GM12878 (cell line): ENCODE results near the gene VSTM4. TPM values are rescaled to one million over a fixed set of nuclear protein-coding genes. Genes with fewer than 3 reads are reported as not detected.

Experiments
- ATAC-seq: fragments of 200-7000 bp; cut with Tn5 transposase; 3 replicates; pipeline ENCODE4 v1.9.1; 2020; ENCODE audit warnings: mild to moderate bottlenecking, moderate library complexity
- BruUV-seq: library from RNA; stranded (reverse); fragments of 400-500 nt; replicated peaks from 2 replicates; lab custom pipeline; 2021; lab: Mats Ljungman, UMichigan
- CTCF ChIA-PET: fragments of 300-600 bp; sonication (Branson Sonifier 250); formaldehyde crosslinking; extraction: SDS; loops from one replicate; lab custom pipeline; 2021; ENCODE audit warnings: inconsistent platforms; lab: Yijun Ruan, JAX
- POLR2A ChIA-PET: fragments of 350-600 bp; formaldehyde crosslinking; extraction: SDS; loops from one replicate; lab custom pipeline; 2021; ENCODE audit warnings: inconsistent platforms; lab: Charles Lee
- RAD21 ChIA-PET: fragments of 300-600 bp; sonication (Branson Sonifier 250); formaldehyde crosslinking; loops from one replicate; lab custom pipeline; 2023; ENCODE audit warnings: antibody characterized with exemption; ENCODE audit not compliant: unreplicated experiment; lab: Charles Lee
- SMC1A ChIA-PET: fragments of 300-600 bp; sonication (Branson Sonifier 250); formaldehyde crosslinking; loops from one replicate; lab custom pipeline; 2023; ENCODE audit not compliant: unreplicated experiment, uncharacterized antibody; lab: Charles Lee
- DNase-seq: peaks from one replicate; pipeline ENCODE4 v3.0.0-alpha.2; 2011; ENCODE audit warnings: low read depth, low spot score
- FAIRE-seq: peaks from 3 replicates; lab custom pipeline; 2011; peaks lifted over from hg19 to GRCh38; lab: Jason Lieb, UNC
- H2AFZ ChIP-seq: 2 replicates; pipeline ENCODE4 v1.6.0; 2011; ENCODE audit warnings: low read depth, low read length, control low read depth; ENCODE audit not compliant: control insufficient read depth
- H3K27ac ChIP-seq: 2 replicates; pipeline ENCODE4 v1.5.1; 2011; ENCODE audit warnings: control low read depth; ENCODE audit not compliant: control insufficient read depth, insufficient read depth
- H3K27me3 ChIP-seq, 2 experiments: replicated peaks in 1 of 2; 2 replicates each; pipeline versions ENCODE4 v1.6.0 to v1.6.1; 2011; ENCODE audit warnings: low read length in 1 of 2; ENCODE audit not compliant: control insufficient read depth in 2 of 2, insufficient read depth in 2 of 2
- H3K36me3 ChIP-seq, 2 experiments: 2 replicates each; pipeline ENCODE4 v1.5.1; 2011; ENCODE audit warnings: low read length in 1 of 2; ENCODE audit not compliant: control insufficient read depth in 2 of 2, insufficient read depth in 2 of 2
- H3K4me1 ChIP-seq: 2 replicates; pipeline ENCODE4 v1.6.1; 2011; ENCODE audit warnings: mild to moderate bottlenecking, low read length, moderate library complexity, mixed read lengths; ENCODE audit not compliant: control insufficient read depth, insufficient read depth
- H3K4me2 ChIP-seq: 2 replicates; pipeline ENCODE4 v1.6.0; 2011; ENCODE audit warnings: control low read depth; ENCODE audit not compliant: control insufficient read depth, insufficient read depth
- H3K4me3 ChIP-seq: fragments of 200-600 bp; sonication (generic); 2 replicates; pipeline ENCODE4 v1.5.1; 2016
- H3K79me2 ChIP-seq: 2 replicates; pipeline ENCODE4 v1.6.0; 2011; ENCODE audit warnings: low read length; ENCODE audit not compliant: control insufficient read depth, insufficient read depth
- H3K9ac ChIP-seq: 2 replicates; pipeline ENCODE4 v1.8.0; 2011; ENCODE audit warnings: low read length, control low read depth, mixed read lengths; ENCODE audit not compliant: control insufficient read depth, insufficient read depth
- H3K9me3 ChIP-seq: replicated peaks from 3 replicates; pipeline ENCODE4 v1.5.1; 2011; ENCODE audit warnings: mild to moderate bottlenecking, low read length; ENCODE audit not compliant: control insufficient read depth, insufficient read depth
- H4K20me1 ChIP-seq: 2 replicates; pipeline ENCODE4 v1.6.0; 2011; ENCODE audit not compliant: control insufficient read depth, insufficient read depth
- BMI1 ChIP-seq: fragments of 450-650 bp; IDR thresholded peaks from 2 replicates; pipeline ENCODE4 v1.6.1; 2016; ENCODE audit warnings: mild to moderate bottlenecking, moderate library complexity, borderline replicate concordance
- CEBPB ChIP-seq, 2 experiments: fragments of 150-350 bp in 1 of 2; IDR thresholded peaks; 2 replicates each; pipeline ENCODE4 v1.6.1; 2012 to 2014; ENCODE audit warnings: low read depth in 2 of 2, low read length in 2 of 2, borderline replicate concordance in 1 of 2, inconsistent platforms in 1 of 2
- CHD1 ChIP-seq: IDR thresholded peaks from 2 replicates; pipeline ENCODE4 v1.6.1; 2012; ENCODE audit warnings: low read depth, low read length, improper control_type of control experiment
- GABPA ChIP-seq: IDR thresholded peaks from 2 replicates; pipeline ENCODE4 v1.6.1; 2014; ENCODE audit warnings: antibody characterized with exemption, low read depth, mild to moderate bottlenecking, inconsistent platforms
- IKZF1 ChIP-seq: fragments of 450-650 bp; conservative IDR thresholded peaks from 2 replicates; pipeline ENCODE4 v1.6.1; 2017; ENCODE audit warnings: antibody characterized with exemption, mild to moderate bottlenecking
- MEF2B ChIP-seq: fragments of 450-650 bp; IDR thresholded peaks from 2 replicates; pipeline ENCODE4 v1.6.1; 2018; ENCODE audit warnings: mild to moderate bottlenecking, moderate library complexity; ENCODE audit not compliant: partially characterized antibody, poor library complexity, severe bottlenecking
- NFXL1 ChIP-seq: fragments of 450-650 bp; IDR thresholded peaks from 2 replicates; pipeline ENCODE4 v1.6.1; 2017; ENCODE audit warnings: antibody characterized with exemption, mild to moderate bottlenecking, borderline replicate concordance
- NFYA ChIP-seq: IDR thresholded peaks from 2 replicates; pipeline ENCODE4 v1.6.1; 2011; ENCODE audit warnings: low read depth, mild to moderate bottlenecking, low read length, improper control_type of control experiment, borderline replicate concordance
- NR2C2 ChIP-seq: IDR thresholded peaks from 2 replicates; pipeline ENCODE4 v1.6.1; 2011; ENCODE audit warnings: borderline replicate concordance, low read depth; ENCODE audit not compliant: control insufficient read depth, insufficient read length
- PAX8 ChIP-seq: fragments of 450-650 bp; IDR thresholded peaks from 2 replicates; pipeline ENCODE4 v1.6.1; 2017; ENCODE audit warnings: mild to moderate bottlenecking, moderate library complexity
- RFX5 ChIP-seq: IDR thresholded peaks from 2 replicates; pipeline ENCODE4 v1.6.1; 2011; ENCODE audit warnings: low read depth, low read length, improper control_type of control experiment
- TAF1 ChIP-seq: IDR thresholded peaks from 2 replicates; pipeline ENCODE4 v1.6.1; 2011; ENCODE audit warnings: mild to moderate bottlenecking, low read depth, low read length, borderline replicate concordance
- WGBS: methylation state at CpG from one replicate; pipeline ENCODE4 v1.1.6; 2016; ENCODE audit warnings: low lambda C conversion rate; ENCODE audit not compliant: insufficient replicate concordance, insufficient coverage; ENCODE audit errors: missing lambda C conversion rate; 5-methylcytosine and 5-hydroxymethylcytosine counted together
- in situ Hi-C: fragments of 300-500 bp; cut with MboI; formaldehyde crosslinking; loops from 9 replicates; pipeline ENCODE4 v1.14.3; 2018; ENCODE audit warnings: mixed read lengths
- intact Hi-C: fragments of 100-400 bp; cut with micrococcal nuclease; formaldehyde crosslinking; loops from one replicate; pipeline ENCODE4 v1.14.2; 2022; ENCODE audit not compliant: unreplicated experiment
- polyA plus RNA-seq, 11 experiments: library from polyadenylated mRNA; depleted of rRNA in 4 of 11; unstranded in 6 of 11; stranded (reverse) in 5 of 11; fragments of >200 nt; fragmentation: Nextera tagmentation in 4 of 11; fragmentation: Illumina TruSeq in 1 of 11; extraction: Ambion mirVana in 4 of 11; extraction: Trizol in 1 of 11; gene quantifications; 1 replicate in 1 of 11; 2 replicates in 10 of 11; pipeline versions ENCODE4 v1.2.1 to v1.2.3, GENCODE V29; 2011 to 2016; ENCODE audit warnings: inconsistent platforms in 2 of 11, missing spikeins in 2 of 11, low read depth in 1 of 11
- total RNA-seq, 4 experiments: library from RNA; depleted of rRNA in 3 of 4; stranded (reverse); fragments of >200 nt in 3 of 4; fragmentation: Illumina TruSeq in 1 of 4; extraction: Trizol in 1 of 4; gene quantifications; 2 replicates each; pipeline versions ENCODE4 v1.2.1 to v1.2.3, GENCODE V29; 2013 to 2021
- TF ChIP-seq, protein P1 (sequence below): IDR thresholded peaks from 2 replicates; pipeline ENCODE4 v1.6.1; 2012; ENCODE audit warnings: improper control_type of control experiment, low read depth, low read length; ENCODE audit not compliant: insufficient replicate concordance
- TF ChIP-seq, protein P2 (sequence below): fragments of 450-650 bp; IDR thresholded peaks from 2 replicates; pipeline ENCODE4 v1.6.1; 2017; ENCODE audit warnings: mild to moderate bottlenecking, low read depth, inconsistent platforms; ENCODE audit not compliant: poor library complexity, severe bottlenecking
- TF ChIP-seq, protein P3 (sequence below): IDR thresholded peaks from 2 replicates; pipeline ENCODE4 v1.6.1; 2012; ENCODE audit warnings: low read depth, low read length, improper control_type of control experiment

VSTM4 gene
- total and polyA plus RNA-seq, 10 of the 15 experiments (the other 5 are each of a cell fraction or from before 2014, with no cell fraction given), result 0.01 to 0.14 (median 0.02) TPM; not detected in 7

DNA sequence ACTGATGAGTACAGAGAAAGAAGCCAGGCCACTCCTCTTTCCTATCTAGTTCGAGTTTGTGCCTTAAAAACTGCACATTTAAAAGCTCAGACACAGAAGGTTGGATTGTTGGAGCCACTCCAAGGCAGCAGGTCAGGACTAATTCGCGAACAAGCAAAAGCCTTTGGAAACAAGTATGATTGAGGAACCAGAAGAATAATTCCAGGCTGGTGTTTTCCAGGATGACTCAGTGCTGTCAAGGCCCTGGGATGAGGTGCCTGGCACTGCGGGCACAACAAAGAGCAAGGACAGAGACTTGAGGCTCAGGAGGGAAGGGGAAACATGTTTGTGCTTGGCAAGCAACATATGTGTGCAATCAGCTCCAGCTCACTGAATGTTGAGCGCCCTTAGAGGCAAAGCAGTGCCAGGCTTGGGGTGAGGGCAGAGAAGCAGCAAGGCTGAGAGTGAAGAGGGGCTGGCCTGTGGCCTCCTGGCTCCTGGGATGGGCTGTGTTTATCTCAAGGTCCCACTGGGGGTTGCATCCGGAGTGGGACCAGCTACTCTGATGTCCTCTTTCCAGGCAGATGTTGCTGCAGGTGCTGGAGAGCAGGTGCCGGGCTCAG is 44.1 kb downstream of the VSTM4 start (continued):
- TF ChIP-seq, protein P1, sequence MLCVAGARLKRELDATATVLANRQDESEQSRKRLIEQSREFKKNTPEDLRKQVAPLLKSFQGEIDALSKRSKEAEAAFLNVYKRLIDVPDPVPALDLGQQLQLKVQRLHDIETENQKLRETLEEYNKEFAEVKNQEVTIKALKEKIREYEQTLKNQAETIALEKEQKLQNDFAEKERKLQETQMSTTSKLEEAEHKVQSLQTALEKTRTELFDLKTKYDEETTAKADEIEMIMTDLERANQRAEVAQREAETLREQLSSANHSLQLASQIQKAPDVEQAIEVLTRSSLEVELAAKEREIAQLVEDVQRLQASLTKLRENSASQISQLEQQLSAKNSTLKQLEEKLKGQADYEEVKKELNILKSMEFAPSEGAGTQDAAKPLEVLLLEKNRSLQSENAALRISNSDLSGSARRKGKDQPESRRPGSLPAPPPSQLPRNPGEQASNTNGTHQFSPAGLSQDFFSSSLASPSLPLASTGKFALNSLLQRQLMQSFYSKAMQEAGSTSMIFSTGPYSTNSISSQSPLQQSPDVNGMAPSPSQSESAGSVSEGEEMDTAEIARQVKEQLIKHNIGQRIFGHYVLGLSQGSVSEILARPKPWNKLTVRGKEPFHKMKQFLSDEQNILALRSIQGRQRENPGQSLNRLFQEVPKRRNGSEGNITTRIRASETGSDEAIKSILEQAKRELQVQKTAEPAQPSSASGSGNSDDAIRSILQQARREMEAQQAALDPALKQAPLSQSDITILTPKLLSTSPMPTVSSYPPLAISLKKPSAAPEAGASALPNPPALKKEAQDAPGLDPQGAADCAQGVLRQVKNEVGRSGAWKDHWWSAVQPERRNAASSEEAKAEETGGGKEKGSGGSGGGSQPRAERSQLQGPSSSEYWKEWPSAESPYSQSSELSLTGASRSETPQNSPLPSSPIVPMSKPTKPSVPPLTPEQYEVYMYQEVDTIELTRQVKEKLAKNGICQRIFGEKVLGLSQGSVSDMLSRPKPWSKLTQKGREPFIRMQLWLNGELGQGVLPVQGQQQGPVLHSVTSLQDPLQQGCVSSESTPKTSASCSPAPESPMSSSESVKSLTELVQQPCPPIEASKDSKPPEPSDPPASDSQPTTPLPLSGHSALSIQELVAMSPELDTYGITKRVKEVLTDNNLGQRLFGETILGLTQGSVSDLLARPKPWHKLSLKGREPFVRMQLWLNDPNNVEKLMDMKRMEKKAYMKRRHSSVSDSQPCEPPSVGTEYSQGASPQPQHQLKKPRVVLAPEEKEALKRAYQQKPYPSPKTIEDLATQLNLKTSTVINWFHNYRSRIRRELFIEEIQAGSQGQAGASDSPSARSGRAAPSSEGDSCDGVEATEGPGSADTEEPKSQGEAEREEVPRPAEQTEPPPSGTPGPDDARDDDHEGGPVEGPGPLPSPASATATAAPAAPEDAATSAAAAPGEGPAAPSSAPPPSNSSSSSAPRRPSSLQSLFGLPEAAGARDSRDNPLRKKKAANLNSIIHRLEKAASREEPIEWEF, result no peak
- TF ChIP-seq BMI1, result no peak
- TF ChIP-seq RFX5, result no peak

DNA sequence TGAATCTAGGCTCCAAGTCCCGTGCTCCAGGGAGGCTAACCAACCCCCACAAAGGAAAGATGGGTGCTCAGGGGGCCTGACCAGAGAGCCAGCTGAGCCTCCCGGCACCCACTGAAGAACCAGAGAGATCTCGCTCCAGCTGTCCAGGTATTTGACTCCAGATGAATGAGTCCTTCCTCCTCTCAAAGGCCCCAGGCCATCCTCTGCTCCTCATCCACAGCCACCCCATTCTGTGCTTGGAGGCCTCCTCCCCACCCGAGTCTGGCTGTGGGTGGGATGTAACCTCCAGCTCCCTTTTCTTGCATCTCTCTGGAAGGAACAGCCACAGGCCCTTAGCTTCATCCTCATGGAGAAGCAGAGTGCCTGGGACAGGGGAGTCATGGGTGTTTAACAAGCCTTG is 44.6 kb downstream of the VSTM4 start:
- FAIRE-seq, result no peak
- H3K79me2 ChIP-seq, result no peaks in the 10 kb centered on the region
- SMC1A ChIA-PET, result no interaction called here
- 16% methylated on average over 4 of the region's 4 CpGs for WGBS
- no peak for DNase-seq
- H3K36me3 ChIP-seq, result no peaks in the 10 kb centered on the region
- H3K9ac ChIP-seq, result no peak overlapping the region
- H3K27ac ChIP-seq, result no peak overlapping the region
- no peaks in the 10 kb centered on the region; a peak in 1 of 4 replicates for H3K27me3 ChIP-seq
- CTCF ChIA-PET, result no interaction called here
- no peak overlapping the region for H3K4me3 ChIP-seq
- no TSS peak for BruUV-seq
- RAD21 ChIA-PET, result no interaction called here
- no peak overlapping the region for H3K4me2 ChIP-seq
- no peaks in the 10 kb centered on the region for H3K9me3 ChIP-seq
- H4K20me1 ChIP-seq, result no peaks in the 10 kb centered on the region; the same call in 1 of the 2 replicates
- H2AFZ ChIP-seq, result no peak overlapping the region
- in situ Hi-C loops (no loop called here), intact Hi-C loops (no loop called here)
- H3K4me1 ChIP-seq, result no peaks in the 10 kb centered on the region
- POLR2A ChIA-PET, result no interaction called here
- no peak for ATAC-seq
- TF ChIP-seq NR2C2 (no peak), GABPA (no peak), MEF2B (no peak), NFXL1 (no peak), CEBPB (IDR thresholded peaks at IDR 0.05; ENCODE audit: borderline replicate concordance in 1 of 2, low read depth in 2 of 2, low read length in 2 of 2) (no peak), TAF1 (no peak), PAX8 (no peak), CHD1 (no peak), IKZF1 (no peak), NFYA (no peak)
- TF ChIP-seq, protein P2, sequence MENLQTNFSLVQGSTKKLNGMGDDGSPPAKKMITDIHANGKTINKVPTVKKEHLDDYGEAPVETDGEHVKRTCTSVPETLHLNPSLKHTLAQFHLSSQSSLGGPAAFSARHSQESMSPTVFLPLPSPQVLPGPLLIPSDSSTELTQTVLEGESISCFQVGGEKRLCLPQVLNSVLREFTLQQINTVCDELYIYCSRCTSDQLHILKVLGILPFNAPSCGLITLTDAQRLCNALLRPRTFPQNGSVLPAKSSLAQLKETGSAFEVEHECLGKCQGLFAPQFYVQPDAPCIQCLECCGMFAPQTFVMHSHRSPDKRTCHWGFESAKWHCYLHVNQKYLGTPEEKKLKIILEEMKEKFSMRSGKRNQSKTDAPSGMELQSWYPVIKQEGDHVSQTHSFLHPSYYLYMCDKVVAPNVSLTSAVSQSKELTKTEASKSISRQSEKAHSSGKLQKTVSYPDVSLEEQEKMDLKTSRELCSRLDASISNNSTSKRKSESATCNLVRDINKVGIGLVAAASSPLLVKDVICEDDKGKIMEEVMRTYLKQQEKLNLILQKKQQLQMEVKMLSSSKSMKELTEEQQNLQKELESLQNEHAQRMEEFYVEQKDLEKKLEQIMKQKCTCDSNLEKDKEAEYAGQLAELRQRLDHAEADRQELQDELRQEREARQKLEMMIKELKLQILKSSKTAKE, result no peak
- TF ChIP-seq, protein P3, sequence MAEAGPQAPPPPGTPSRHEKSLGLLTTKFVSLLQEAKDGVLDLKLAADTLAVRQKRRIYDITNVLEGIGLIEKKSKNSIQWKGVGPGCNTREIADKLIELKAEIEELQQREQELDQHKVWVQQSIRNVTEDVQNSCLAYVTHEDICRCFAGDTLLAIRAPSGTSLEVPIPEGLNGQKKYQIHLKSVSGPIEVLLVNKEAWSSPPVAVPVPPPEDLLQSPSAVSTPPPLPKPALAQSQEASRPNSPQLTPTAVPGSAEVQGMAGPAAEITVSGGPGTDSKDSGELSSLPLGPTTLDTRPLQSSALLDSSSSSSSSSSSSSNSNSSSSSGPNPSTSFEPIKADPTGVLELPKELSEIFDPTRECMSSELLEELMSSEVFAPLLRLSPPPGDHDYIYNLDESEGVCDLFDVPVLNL, result no peak
